GM19023 (cell line): ENCODE results near the gene MED12.

ENCODE experiments used
- ATAC-seq: cut with Tn5 transposase; IDR thresholded peaks from one replicate; pipeline ENCODE4 v1.9.1; 2021; ENCODE audit warnings: mild to moderate bottlenecking, moderate library complexity; ENCODE audit not compliant: unreplicated experiment

The MED12 gene

DNA sequence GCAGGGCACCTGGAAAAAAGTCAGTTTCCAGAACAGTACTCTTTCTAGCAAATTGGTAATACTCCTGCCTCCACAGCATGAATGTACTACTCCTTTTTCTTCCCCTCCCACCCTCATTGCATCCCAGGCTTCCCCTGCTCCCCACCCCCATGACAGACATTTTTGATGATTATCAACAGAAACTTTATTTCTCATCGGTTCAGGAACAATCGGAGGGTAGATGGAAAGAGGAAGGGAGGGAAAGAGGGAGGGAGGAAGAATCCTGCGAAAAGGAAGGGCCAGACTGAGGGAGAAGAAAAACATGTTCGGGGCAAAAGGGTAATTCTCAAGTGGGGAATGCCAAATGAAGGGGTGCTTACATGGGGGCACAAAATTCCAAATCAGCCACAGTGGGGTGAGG lies 11.2 kb upstream of the MED12 start:
- ATAC-seq, result no peak

DNA sequence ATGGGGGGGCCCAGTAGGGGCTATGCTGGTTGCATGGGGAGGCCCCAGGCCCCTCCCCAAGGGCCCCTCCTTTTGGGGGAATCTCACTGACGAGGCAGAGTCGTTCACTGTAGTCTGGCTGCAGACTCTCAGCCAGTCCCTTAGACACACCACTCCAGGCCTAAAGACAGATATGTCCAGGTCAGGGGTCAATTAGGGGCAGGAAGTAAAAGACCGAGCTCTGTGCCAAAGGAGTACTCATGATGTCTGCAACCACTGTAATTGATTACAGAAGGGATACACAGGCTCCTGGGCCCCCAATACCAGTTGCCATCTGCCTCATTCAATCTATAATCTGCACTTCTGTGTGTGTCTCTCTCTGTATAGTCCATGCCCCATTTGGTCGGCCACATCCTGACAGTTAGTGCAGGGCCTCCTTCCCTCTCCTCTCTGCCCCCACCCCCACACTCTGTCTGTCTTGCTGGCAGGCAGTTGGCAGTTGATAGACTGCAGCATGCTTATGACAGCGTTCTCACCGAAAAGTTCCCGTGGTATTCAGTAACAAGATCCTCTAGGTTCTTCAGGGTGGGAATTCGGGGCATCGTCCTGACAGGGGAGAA lies 10.5 kb upstream of the MED12 start:
- no peak for ATAC-seq

DNA sequence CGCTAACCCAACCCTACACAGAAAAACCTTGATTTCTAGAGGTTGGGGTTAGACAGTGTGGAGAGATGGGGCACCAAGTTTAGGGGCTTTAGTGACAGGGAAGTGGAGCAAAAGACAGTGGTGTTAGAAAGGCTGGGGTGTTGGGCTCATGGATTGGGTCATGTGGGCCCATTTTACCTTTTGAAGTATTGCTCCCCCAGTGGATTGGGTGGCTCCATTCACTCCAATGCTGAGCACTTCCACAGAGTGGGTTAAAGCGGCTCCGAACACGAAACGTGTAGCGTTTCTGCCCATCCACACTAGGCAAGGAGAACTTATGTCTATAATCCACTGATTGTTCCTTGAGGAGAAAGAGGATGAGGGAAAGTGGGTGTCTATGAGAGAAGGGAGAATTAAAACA lies 9.3 kb upstream of the MED12 start:
- no peak for ATAC-seq

DNA sequence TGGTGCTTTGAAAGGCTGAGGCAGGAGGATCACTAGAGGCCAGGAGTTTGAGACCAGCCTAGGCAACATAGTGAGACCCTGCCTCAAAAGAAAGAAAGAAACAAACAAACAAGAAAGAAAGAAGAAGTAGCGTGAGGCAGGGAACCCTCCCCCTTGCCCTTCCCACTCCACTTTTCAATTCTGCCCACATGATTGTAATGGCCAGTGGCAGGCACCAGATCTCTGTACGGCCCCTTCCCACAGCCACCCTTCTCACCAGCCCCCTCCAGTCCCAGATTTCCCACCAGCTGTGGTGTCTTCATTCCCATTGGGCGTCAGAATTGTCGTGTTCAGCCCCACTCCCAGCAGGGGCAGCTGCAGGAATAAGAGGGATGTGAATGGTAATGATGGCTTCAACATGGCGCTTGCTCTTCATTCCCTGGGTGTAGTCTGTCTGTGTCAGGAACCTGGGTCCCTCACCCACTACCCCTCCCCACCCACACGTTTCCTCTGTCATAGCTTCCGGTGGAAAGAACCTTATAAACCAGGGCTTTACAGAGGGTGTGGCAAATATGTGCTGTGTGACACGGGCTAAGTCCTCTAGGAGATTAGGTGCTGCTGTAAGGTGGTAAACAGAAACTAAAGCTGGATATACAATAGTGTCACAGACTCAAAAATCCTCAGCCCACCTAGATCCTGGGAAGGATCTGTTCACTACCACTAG lies 7.1 kb upstream of the MED12 start, which contains the start of gene IL2RG:
TSS of gene IL2RG (minus strand) at position 437 of the 703 bp plus-strand sequence. CDS start at position 399, 38 bp downstream.
- peak; percentile 92 for ATAC-seq

DNA sequence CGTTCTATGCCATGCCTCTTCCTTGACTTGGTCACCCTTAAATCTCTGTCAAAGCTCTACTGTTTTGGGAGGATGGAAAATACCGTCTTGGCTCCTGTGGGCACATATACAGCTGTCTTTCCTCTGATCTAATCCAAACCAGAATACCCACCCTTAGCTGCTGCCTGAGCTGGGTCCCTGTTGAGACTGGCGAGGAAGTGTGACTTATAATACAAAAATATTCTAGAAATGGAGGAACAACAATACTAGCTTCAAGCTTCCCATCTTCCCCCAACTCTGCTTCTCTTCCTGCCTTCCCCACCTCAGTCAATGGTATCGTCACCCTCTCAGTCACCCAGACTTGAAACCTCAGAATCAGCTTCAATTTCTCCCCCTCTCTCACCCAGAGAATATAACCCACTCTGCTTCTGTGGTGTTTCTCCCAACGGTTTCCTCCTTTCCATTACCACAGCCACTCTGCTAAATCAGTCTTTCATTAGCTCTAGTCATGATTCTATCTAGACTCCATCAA lies 6.4 kb upstream of the MED12 start:
- ATAC-seq, result peak; percentile 21

DNA sequence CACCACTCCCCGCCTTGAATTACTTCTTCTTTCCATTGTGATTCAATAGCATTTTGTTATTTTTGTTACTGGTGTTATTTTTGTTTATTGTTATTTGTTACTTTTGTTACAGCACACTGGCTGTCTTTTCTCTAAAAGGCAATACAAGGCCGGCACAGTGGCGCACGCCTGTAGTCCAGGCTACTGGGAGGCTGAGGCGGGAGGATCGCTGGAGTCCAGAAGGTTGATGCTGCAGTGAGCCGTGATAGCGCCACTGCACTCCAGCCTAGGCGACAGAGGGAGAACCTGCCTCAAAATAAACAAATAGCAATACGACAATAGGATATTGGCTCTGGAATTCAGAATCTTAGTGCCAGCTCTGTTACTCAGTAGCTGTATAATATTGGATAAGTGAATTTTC lies 1.0 kb upstream of the MED12 start:
- ATAC-seq, result no peak

DNA sequence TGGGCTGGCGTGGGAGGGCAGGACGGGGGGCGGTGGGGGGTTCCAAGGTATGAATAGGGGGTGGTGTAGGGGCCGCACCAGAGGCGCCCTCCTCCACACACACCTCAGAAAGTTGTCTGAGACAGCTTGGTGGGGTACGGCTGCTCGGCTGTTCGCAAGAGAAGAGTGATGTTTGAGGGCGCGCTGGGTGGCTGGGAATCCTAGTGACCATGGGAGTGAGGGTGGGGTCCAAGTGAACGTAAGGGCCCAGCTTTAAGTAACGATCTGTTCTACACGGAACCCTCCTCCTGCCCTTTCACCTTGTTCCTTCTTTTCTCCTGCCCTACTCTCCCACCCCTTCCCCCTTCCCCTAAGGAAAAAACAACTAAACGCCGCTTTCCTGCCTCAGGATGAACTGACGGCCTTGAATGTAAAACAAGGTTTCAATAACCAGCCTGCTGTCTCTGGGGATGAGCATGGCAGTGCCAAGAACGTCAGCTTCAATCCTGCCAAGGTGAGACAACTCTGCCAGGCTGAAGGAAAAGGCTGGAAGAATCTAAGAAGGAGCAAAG lies 664 bp downstream of the MED12 start:
- ATAC-seq, result no peak

DNA sequence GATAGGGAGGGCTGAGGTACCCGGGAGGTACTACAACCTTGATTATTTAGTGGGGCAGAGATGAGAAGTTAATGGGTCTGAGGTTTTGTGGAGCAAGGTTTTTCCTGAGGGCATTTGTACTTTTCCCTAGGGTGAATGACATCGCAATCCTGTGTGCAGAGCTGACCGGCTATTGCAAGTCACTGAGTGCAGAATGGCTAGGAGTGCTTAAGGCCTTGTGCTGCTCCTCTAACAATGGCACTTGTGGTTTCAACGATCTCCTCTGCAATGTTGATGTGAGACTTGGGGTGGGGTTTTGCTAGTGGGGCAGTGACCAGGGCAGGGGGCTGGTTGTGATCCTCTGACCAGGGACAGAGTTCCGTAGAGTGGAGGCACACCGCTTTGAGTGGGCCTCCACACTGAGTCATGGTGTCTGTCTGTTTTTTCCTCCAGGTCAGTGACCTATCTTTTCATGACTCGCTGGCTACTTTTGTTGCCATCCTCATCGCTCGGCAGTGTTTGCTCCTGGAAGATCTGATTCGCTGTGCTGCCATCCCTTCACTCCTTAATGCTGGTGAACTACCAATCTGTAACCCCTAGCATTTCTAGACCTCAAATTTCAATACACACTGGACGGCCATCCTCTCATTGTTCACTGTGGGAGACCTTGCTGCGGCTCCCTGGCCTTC lies 9.9 kb downstream of the MED12 start:
- ATAC-seq, result no peak

DNA sequence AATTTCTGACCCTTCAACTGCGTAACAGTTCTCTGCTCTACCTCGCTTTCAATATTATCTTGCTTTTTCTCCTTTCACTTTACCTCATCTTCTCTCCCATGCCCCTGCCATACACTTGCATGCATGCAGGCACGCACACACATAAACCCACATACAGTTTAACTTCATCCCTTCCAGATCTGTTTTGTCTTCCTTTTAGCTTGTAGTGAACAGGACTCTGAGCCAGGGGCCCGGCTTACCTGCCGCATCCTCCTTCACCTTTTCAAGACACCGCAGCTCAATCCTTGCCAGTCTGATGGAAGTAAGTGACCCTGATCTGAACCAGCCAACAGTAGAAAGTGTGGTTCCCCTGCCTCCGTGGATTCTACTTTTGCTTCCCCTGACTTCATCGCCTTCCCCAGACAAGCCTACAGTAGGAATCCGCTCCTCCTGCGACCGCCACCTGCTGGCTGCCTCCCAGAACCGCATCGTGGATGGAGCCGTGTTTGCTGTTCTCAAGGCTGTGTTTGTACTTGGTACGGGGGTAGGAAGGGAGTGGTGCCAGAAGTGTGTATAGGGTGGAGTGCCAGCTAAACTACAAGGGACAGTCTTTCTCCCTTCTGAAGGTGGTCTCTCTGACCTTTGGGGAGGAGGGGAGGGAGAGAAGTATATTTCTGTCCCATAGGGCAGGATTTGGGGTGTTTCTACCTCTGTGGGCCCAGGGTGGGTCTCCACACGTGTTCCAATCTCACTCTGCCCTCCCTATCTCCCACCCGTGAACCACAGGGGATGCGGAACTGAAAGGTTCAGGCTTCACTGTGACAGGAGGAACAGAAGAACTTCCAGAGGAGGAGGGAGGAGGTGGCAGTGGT lies 10.7 kb downstream of the MED12 start:
- no peak for ATAC-seq

DNA sequence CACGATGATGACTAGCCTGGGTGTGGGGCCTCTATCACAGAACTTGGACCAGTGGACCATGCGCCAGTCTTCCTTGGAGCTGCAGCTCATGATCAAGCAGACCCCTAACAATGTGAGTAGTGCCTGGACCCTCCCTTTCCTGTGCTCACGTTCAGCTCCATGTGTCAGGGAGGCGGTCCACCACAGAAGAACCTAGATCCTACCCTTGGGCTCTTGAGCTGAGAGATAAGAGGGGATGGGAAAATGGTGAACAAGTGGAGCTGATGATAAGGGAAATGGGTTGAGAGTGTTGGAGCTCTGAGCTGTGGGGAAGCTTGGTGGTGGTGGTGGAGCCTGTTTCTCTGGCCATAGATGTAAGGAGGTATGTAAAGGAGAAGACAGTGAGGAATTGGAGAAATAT lies 13.1 kb downstream of the MED12 start:
- no peak for ATAC-seq

DNA sequence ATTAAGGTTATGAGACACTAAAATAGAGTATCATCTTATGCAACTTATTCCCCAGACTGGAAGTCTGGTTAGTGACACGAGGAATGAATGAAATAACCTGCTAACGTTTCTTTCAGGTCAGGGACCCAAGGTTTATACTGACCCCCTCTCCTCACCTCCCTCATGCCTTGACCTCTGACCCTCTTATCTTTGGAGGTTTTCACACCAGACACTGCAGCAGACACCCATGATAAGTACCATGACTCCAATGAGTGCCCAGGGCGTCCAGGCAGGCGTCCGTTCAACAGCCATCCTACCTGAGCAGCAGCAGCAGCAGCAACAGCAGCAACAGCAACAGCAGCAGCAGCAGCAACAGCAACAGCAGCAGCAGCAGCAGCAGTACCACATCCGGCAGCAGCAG lies 22.0 kb downstream of the MED12 start:
- no peak for ATAC-seq

DNA sequence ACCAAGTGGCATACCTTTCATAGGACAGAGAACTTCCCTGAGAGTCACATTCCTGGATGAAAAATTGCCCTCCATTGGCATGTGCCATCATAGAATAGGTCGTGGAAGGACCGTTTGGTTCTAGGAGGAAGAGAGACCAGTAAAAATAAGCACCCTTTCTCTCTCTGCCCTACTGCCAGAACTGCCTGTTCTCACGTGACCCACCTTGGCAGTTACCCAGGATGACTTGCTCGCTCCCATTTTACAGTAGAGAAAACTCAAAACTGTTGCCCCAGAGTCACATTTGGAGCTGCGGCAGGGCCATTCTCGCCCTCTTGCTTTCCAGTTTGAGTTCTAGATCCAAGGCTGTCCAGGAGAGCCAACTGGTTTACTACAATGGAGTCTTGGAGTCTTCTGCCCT lies 25.1 kb downstream of the MED12 start:
- no peak for ATAC-seq

DNA sequence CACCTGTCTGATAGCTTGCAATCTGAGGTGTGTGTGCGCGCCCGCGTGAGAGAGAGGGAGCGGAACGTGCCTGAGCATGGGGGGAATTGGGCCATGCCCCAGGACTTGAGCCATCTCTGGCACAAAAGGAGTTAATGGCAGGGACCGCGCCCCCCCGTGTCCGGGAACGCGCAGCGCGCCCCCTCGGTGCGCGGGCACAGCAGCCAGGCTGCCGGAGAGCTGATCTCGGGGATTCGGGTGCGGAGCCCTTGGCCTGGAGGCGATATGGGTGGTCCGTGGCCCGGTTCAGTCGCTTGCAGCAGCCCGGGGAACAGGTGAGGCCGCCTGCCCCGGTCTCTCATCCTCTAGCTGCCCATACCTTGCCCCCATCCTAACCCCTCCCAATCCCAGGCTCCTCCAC lies 26.3 kb downstream of the MED12 start, which contains the start of gene NLGN3:
TSS of gene NLGN3 (plus strand) at position 191 of the 400 bp plus-strand sequence. CDS start 2,909 bp downstream, outside the sequence.
- ATAC-seq, result no peak

DNA sequence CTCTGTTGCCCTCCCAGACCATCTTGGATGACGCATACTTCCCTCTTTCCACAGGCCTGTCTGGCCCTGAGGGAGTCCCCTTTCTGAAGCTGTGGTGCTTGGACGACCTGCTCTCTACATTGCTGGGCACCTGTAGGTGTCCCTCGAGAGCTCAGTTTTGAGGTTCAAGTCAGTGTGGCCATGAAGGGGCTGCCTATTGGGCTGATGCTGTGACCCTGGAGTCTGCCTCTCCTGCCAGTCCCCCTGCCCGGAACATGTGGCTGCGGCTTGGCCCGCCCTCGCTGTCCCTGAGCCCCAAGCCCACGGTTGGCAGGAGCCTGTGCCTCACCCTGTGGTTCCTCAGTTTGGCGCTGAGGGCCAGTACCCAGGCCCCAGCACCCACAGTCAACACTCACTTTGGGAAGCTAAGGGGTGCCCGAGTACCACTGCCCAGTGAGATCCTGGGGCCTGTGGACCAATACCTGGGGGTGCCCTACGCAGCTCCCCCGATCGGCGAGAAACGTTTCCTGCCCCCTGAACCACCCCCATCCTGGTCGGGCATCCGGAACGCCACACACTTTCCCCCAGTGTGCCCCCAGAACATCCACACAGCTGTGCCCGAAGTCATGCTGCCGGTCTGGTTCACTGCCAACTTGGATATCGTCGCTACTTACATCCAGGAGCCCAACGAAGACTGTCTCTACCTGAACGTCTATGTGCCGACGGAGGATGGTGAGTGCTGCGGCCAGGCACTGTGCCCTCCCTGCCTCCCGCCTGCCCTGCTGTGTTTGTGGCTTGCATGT lies 29.3 kb downstream of the MED12 start:
- ATAC-seq, result no peak

DNA sequence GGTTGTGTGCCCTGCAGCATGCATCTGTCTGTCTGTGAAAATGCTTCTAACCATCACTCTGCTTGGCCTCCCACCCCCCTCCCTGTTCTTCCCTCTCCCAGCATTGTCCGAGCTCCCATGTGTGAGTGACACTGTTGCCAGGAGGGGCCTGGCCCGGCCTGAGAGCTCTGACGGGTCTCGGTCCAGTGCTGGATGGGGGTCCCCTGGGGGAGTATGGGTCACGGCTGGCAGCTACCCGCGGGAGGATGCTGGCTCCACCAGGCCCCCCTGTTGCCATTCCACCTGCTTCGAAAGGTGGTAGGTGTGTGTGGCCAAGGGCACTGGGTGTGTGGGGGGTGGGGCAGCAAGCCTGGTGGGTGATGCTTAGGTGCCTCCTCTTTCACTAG lies 29.9 kb downstream of the MED12 start:
- ATAC-seq, result no peak

DNA sequence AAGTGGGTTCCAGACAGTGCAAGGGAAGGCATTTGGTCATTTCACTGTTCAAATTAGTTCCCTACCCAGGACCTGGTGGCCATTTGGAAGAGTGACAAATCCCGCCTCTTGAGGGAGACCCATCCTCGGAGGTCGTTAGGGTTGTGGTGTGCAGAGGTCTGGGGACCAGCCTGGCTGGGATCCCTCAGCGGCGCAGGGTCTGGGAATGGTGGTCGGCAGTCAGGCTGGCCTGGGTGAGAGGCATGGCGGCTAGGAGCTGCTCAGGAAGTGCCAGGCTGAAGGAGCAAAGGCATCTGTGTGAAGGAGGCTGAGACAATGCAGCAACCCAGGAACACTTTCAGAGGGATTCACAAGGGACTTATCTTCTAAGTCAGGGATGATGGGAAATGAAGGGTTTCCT lies 33.0 kb downstream of the MED12 start:
- ATAC-seq, result no peak

DNA sequence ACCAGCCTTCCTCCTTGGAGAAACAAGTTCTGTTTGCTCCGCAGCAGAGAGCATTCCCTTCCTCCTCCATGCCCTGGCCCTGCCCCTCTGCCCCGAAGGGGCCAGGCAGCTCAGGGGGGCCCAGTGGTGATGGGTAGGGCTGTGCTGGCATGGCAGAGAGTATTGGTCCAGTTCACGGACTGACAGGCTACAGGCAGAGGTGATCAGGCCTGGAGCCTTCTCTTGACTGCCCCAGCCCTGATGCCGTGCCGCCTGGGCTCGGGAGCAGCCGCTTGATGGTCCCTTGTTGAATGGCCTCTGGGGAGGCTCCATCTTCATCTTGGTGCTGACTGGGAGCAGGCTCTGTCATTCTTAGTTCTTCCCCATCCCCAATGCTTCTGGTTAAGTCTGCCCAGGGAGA lies 35.8 kb downstream of the MED12 start:
- ATAC-seq, result no peak

DNA sequence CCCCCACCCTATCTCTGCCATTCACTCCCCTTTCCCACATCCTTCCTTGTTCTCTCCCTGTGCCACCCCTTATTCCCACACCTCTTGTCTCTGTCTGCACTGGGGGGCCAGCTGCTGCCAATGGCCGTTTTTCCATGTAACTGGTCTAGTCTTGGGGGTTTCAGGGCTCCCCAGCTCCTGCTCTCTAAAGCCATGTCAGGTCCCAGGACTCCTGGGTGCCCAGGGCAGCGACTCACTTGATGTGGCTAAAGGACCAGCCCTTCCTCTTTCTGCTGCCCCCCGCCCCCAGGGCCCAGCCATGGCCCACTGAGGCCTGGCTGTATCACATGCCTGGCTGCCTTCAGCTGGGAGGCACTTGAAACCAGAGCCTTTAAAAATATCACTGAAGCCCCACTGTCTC lies 36.2 kb downstream of the MED12 start:
- ATAC-seq, result no peak

DNA sequence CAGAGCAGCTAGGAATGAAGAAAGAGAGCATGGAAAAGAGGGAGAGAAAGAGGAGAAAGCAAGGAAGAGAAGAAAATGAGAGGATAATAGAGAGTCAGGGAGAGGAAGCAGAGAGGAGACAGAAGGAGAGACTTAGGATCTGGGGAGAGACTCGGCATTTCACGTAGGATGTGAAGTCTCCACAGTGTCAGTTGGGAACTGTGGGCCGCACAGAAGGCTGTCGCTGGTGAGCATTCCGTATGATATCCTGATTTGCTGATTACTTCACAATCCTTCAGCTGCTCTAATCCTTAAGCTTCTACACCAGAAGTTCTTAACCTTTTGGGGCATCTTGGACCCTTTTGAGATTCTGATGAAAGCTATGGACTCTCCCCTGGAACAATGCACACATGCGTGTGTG lies 40.2 kb downstream of the MED12 start:
- ATAC-seq, result no peak

DNA sequence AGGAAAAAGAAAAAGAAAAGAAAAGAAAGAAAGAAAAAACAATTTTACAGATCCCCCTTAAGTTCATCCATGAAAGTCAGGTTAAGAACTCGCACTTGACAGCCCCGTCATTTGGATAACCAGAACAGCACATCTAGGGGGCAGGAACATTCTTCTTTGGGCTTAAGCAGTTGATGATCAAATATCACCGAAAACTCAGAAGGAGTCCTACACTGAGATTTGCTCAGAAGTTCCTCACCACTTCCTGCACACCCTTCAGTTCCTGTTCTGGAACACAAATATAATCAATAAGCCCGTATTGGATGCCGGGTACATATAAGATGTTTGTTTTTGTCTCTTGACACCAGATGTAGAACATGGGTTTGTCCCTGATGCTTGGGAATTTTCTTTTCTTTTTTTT lies 40.9 kb downstream of the MED12 start:
- no peak for ATAC-seq
